ENCODE measurements around the gene MPP3. TPM values are rescaled to one million over a fixed set of nuclear protein-coding genes. Genes with fewer than 3 reads are reported as not detected.

MPP3 gene
- total RNA-seq, 6 experiments from 2014 or later: 1.3 to 2.5 (median 1.8) TPM

DNA sequence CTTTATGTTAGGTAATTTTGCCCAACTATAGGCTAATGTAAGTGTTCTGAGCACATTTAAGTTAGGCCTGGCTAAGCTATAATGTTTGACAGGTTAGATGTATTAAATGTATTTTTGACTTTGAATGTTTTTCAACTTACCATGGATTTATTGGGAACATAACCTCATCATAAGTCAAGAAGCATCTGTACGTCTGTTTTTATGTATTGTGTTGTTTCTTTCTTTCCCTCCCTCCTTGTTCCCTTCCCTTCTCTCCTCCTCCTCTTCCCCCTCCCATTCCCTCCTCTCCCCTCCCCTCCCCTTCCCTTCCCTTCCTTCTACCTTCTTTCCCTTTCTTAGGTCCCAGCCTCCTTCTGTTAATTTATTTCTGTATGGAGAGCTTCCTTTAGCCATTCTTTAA is 43.5 kb downstream of the MPP3 start:
- intact Hi-C loops (cut with DNase I): loop anchor here in 1 of 2 donors (10.0 kb wide), 1 partner anchor 55 kb away; the partner anchor contains the start of gene CD300LG
- H3K4me3 ChIP-seq: no peak overlapping the region
- no peaks in the 10 kb centered on the region for H3K4me1 ChIP-seq
- TF ChIP-seq, protein P1, sequence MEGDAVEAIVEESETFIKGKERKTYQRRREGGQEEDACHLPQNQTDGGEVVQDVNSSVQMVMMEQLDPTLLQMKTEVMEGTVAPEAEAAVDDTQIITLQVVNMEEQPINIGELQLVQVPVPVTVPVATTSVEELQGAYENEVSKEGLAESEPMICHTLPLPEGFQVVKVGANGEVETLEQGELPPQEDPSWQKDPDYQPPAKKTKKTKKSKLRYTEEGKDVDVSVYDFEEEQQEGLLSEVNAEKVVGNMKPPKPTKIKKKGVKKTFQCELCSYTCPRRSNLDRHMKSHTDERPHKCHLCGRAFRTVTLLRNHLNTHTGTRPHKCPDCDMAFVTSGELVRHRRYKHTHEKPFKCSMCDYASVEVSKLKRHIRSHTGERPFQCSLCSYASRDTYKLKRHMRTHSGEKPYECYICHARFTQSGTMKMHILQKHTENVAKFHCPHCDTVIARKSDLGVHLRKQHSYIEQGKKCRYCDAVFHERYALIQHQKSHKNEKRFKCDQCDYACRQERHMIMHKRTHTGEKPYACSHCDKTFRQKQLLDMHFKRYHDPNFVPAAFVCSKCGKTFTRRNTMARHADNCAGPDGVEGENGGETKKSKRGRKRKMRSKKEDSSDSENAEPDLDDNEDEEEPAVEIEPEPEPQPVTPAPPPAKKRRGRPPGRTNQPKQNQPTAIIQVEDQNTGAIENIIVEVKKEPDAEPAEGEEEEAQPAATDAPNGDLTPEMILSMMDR (IDR thresholded peaks at IDR 0.05): no peak
- TF ChIP-seq POLR2A (IDR thresholded peaks at IDR 0.05): no peak
- H3K36me3 ChIP-seq: no peaks in the 10 kb centered on the region
- WGBS (ENCODE audit: insufficient coverage, low coverage, low lambda C conversion rate, missing lambda C conversion rate): 90% methylated on average over 1 of the region's 1 CpG
- H3K27me3 ChIP-seq: no peaks in the 10 kb centered on the region
- no peak overlapping the region for H3K27ac ChIP-seq
- DNase-seq (no peak), ATAC-seq (no peak)
- no peaks in the 10 kb centered on the region for H3K9me3 ChIP-seq

DNA sequence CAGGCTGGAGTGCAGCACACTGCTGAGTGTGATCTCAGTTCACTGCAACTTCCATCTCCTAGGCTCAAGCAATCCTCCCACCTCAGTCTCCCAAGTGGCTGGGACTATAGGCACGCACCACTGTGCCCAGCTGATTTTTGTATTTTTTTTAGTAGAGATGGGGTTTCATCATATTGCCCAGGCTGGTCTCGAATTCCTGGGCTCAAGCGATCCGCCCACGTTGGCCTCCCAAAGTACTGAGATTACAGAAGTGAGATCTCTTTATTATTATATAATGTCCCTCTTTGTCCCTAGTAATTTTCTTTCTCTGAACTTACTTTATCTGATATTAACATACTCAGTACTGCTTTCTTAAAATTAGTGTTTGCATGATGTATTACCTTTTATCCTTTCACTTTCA is 44.4 kb downstream of the MPP3 start:
- no peaks in the 10 kb centered on the region for H3K27me3 ChIP-seq
- 68% methylated on average over 4 of the region's 5 CpGs for WGBS (ENCODE audit: insufficient coverage, low coverage, low lambda C conversion rate, missing lambda C conversion rate)
- no peak overlapping the region for H3K4me3 ChIP-seq
- H3K27ac ChIP-seq: no peak overlapping the region
- no peaks in the 10 kb centered on the region for H3K36me3 ChIP-seq
- peaks cover 0 to under 1% (median 0%) of the 10 kb centered on the region in 4 donors for H3K4me1 ChIP-seq
- H3K9me3 ChIP-seq: no peaks in the 10 kb centered on the region
- no peak for DNase-seq
- no peak for ATAC-seq
- intact Hi-C loops (cut with DNase I): loop anchor here in 1 of 2 donors (10.0 kb wide), 1 partner anchor 56 kb away; the partner anchor contains the start of gene CD300LG
- TF ChIP-seq POLR2A (IDR thresholded peaks at IDR 0.05): no peak
- TF ChIP-seq, protein P1 (IDR thresholded peaks at IDR 0.05): no peak

DNA sequence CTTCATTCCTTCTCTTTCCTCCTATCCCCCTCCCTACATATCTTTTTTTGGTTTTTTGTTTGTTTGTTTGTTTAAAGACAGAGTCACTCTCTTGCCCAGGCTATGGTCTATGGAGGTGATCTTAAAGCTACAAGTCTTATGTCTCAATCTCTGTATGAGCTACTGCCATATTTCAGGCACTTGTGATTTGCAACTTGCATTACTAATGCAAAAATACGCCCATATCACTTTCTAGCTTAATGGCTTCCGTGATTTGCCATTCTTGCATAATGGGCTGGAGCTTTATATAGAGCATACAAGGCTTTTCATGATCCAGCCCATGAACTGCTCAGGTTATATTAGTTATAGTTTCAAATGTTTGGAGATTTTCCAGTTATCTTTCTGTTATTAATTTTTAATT is 45.2 kb downstream of the MPP3 start:
- intact Hi-C loops (cut with DNase I): loop anchor here in 1 of 2 donors (10.0 kb wide), 1 partner anchor 57 kb away; the partner anchor contains the start of gene CD300LG

DNA sequence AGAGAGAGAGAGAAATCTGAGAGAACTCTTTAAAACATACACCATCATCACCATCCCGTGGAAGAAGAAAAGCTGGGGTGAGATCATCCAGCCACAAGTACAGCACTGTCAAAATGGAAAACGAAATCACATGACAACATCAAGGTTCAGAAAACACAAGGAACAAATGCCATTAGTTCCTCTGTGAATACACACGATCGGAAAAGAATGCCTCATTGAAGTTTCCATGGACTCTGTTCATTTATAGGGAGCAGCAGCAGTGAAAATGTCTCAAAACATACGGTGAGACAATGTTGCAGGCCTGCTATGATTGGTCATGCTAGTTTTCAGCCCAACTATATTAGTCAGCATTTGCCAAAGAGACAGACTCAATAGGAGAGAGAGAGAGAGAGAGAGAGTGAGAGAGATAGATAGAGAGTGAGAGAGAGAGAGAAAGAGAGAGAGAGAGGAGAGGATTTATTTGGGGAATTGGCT is 48.3 kb downstream of the MPP3 start:
- Histone ChIP-seq H3K9me3 (no peaks in the 10 kb centered on the region), H3K4me3 (no peak overlapping the region), H3K27ac (no peak overlapping the region), H3K4me1 (peaks cover 0 to 10% (median 0%) of the 10 kb centered on the region in 4 donors), H3K36me3 (no peaks in the 10 kb centered on the region), H3K27me3 (no peaks in the 10 kb centered on the region)
- intact Hi-C loops (cut with DNase I): loop anchor here in 1 of 2 donors (10.0 kb wide), 1 partner anchor 60 kb away; the partner anchor contains the start of gene CD300LG
- TF ChIP-seq POLR2A (IDR thresholded peaks at IDR 0.05): no peak
- TF ChIP-seq, protein P1 (IDR thresholded peaks at IDR 0.05): no peak
- ATAC-seq: no peak
- 63% methylated on average over 5 of the region's 5 CpGs for WGBS (ENCODE audit: insufficient coverage, low coverage, low lambda C conversion rate, missing lambda C conversion rate)
- DNase-seq: no peak

More for the DNA sequence above, 45.2 kb downstream of the MPP3 start:
- no peak for ATAC-seq
- TF ChIP-seq, protein P1 (IDR thresholded peaks at IDR 0.05): no peak
- TF ChIP-seq POLR2A (IDR thresholded peaks at IDR 0.05): no peak
- H3K9me3 ChIP-seq: no peaks in the 10 kb centered on the region
- peaks cover 0 to 9% (median 0%) of the 10 kb centered on the region in 4 donors for H3K4me1 ChIP-seq
- no peaks in the 10 kb centered on the region for H3K27me3 ChIP-seq
- no peak overlapping the region for H3K4me3 ChIP-seq
- H3K36me3 ChIP-seq: no peaks in the 10 kb centered on the region
- WGBS (ENCODE audit: insufficient coverage, low coverage, low lambda C conversion rate, missing lambda C conversion rate): 65% methylated on average over 2 of the region's 2 CpGs
- DNase-seq: no peak
- H3K27ac ChIP-seq: no peak overlapping the region

Measured in right lobe of liver (tissue), 6 donors.